A673 (cell line): ENCODE data around the gene ENOX2.

Source experiments
- CTCF ChIP-seq: fragments of 300-800, 200-600 bp; sonication (generic); conservative IDR thresholded peaks from 2 replicates; pipeline ENCODE4 v1.5.1; 2017; ENCODE audit warnings: low read depth, mild to moderate bottlenecking, antibody characterized with exemption, low read length, moderate library complexity, mixed read lengths
- EZH2 ChIP-seq: fragments of 200-600 bp; sonication (generic); IDR thresholded peaks from 2 replicates; pipeline ENCODE4 v1.6.1; 2017; ENCODE audit warnings: borderline replicate concordance, low read depth, mild to moderate bottlenecking, mixed read lengths, antibody characterized with exemption, low read length; ENCODE audit not compliant: poor library complexity, severe bottlenecking

DNA sequence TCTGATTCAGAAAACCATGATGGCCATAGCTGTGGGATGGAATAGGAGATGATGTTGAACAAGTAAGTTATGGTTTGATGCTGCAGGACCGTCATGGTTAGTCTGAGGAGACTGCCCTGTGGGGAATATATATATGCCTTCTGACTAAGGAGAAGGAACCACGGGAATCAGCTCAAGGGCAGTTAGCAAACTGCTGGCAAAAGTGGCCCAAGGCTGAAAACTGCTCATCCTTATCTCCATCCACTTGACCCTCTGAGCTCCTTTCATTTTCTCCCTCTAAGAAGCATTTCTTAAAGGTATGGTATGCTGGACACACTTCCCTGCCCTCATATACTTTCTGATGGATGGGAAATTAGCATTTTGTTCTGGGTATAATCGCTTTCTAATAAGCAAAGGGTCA is 161.9 kb downstream of the ENOX2 start:
- no peak for TF ChIP-seq CTCF
- no peak for TF ChIP-seq EZH2
